ENCODE data around the gene PLEKHA1.

GRCh38 chr10:122426829-122427228 lies 52.3 kb downstream of the PLEKHA1 start:
- TF ChIP-seq, protein P1, sequence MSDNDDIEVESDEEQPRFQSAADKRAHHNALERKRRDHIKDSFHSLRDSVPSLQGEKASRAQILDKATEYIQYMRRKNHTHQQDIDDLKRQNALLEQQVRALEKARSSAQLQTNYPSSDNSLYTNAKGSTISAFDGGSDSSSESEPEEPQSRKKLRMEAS (IDR thresholded peaks at IDR 0.05) = no peak
- TF ChIP-seq NFKB2 (CRISPR knock-in tag; IDR thresholded peaks at IDR 0.05; ENCODE audit: borderline replicate concordance) = no peak
- TF ChIP-seq ZNF7 (CRISPR knock-in tag; IDR thresholded peaks at IDR 0.05) = no peak
- no peak for TF ChIP-seq ZNF343 (CRISPR knock-in tag; IDR thresholded peaks at IDR 0.05)
- TF ChIP-seq MYC (CRISPR knock-in tag; IDR thresholded peaks at IDR 0.05; ENCODE audit: borderline replicate concordance) = no peak
